RWPE2 (cell line): ENCODE data around the gene LRRN2.
"Not testable (repeated sequence)": the region's sequence is repeated elsewhere in the genome, so short reads cannot be mapped to it uniquely, and the experiment has no call there.

Source experiments
- ATAC-seq: fragments of 200-7000 bp; cut with Tn5 transposase; 3 replicates; pipeline ENCODE4 v1.9.1; 2021; ENCODE audit warnings: low read depth
- DNase-seq: peaks from one replicate; pipeline ENCODE4 v3.0.0-alpha.2; 2020; ENCODE audit warnings: low spot score
- H3K27ac ChIP-seq: fragments of 450-650 bp; 2 replicates; pipeline ENCODE4 v1.5.1; 2017; ENCODE audit warnings: mild to moderate bottlenecking; ENCODE audit not compliant: poor library complexity, severe bottlenecking
- H3K27me3 ChIP-seq: fragments of 250-450 bp; sonication (Bioruptor Pico); 2 replicates; pipeline ENCODE4 v1.5.1; 2021; ENCODE audit warnings: mild to moderate bottlenecking, moderate library complexity; ENCODE audit not compliant: insufficient read depth, poor library complexity, severe bottlenecking
- H3K36me3 ChIP-seq: fragments of 250-450 bp; sonication (Bioruptor Pico); 2 replicates; pipeline ENCODE4 v1.5.1; 2020; ENCODE audit warnings: low read depth, mild to moderate bottlenecking, moderate library complexity
- H3K4me1 ChIP-seq: fragments of 250-450 bp; sonication (Bioruptor Pico); 2 replicates; pipeline ENCODE4 v1.5.1; 2021; ENCODE audit warnings: mild to moderate bottlenecking, moderate library complexity; ENCODE audit not compliant: insufficient read depth, poor library complexity, severe bottlenecking
- H3K4me3 ChIP-seq: fragments of 250-450 bp; sonication (Bioruptor Pico); 2 replicates; pipeline ENCODE4 v1.5.1; 2021; ENCODE audit warnings: mild to moderate bottlenecking, moderate library complexity; ENCODE audit not compliant: severe bottlenecking
- H3K9me3 ChIP-seq: fragments of 250-450 bp; sonication (Bioruptor Pico); 2 replicates; pipeline ENCODE4 v1.5.1; 2021; ENCODE audit warnings: mild to moderate bottlenecking, moderate library complexity; ENCODE audit not compliant: severe bottlenecking
- TF ChIP-seq, protein P1 (sequence below): fragments of 450-650 bp; IDR thresholded peaks from one replicate; pipeline ENCODE4 v1.5.1; 2017; ENCODE audit warnings: mild to moderate bottlenecking, moderate library complexity; ENCODE audit not compliant: poor library complexity, severe bottlenecking

The LRRN2 gene

GRCh38 chr1:204641455-204641854 is 44.1 kb downstream of the LRRN2 start:
- TF ChIP-seq, protein P1, sequence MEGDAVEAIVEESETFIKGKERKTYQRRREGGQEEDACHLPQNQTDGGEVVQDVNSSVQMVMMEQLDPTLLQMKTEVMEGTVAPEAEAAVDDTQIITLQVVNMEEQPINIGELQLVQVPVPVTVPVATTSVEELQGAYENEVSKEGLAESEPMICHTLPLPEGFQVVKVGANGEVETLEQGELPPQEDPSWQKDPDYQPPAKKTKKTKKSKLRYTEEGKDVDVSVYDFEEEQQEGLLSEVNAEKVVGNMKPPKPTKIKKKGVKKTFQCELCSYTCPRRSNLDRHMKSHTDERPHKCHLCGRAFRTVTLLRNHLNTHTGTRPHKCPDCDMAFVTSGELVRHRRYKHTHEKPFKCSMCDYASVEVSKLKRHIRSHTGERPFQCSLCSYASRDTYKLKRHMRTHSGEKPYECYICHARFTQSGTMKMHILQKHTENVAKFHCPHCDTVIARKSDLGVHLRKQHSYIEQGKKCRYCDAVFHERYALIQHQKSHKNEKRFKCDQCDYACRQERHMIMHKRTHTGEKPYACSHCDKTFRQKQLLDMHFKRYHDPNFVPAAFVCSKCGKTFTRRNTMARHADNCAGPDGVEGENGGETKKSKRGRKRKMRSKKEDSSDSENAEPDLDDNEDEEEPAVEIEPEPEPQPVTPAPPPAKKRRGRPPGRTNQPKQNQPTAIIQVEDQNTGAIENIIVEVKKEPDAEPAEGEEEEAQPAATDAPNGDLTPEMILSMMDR: no peak
- no peak for DNase-seq
- Histone ChIP-seq H3K36me3 (no peaks in the 10 kb centered on the region), H3K27me3 (no peaks in the 10 kb centered on the region), H3K4me1 (no peaks in the 10 kb centered on the region), H3K9me3 (no peaks in the 10 kb centered on the region), H3K27ac (no peak overlapping the region), H3K4me3 (no peak overlapping the region)
- no peak for ATAC-seq

GRCh38 chr1:204640578-204640977 is 45.0 kb downstream of the LRRN2 start:
- Histone ChIP-seq H3K9me3 (no peaks in the 10 kb centered on the region), H3K36me3 (no peaks in the 10 kb centered on the region), H3K4me3 (no peak overlapping the region), H3K27me3 (no peaks in the 10 kb centered on the region), H3K4me1 (no peaks in the 10 kb centered on the region), H3K27ac (no peak overlapping the region)
- ATAC-seq: no peak
- no peak for DNase-seq
- TF ChIP-seq, protein P1: no peak

DNA sequence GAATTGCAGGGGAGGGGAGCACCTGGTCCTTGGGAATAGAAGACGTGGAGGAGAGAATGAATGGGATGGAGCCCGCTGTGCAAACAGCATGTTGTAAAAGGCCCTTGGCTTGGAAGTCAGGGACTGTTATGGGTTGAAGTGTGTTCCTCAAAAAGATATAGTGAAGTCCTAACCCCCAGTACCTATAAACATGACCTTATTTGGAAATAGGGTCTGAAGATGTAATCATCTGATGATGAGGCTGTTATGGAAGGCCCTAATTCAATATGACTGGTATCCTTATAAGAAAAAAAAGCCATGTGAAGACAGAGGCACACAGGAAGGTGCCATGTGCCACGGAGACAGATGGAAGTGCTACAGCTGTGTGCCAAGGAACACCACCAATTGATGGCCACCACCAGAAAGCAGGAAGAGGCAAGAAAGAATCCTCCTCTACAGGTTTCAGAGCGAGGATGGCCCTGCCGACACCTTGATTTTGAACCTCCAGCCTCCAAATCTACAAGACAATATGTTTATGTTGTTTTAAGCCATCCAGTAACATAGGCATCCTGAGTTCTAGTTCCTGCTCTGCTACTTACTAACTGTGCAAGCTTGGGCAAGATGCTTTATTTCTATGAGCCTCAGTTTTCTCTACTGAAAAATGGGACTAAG is 51.2 kb downstream of the LRRN2 start:
- no peaks in the 10 kb centered on the region for H3K27me3 ChIP-seq
- ATAC-seq (no peak), DNase-seq (no peak)
- H3K4me1 ChIP-seq: no peaks in the 10 kb centered on the region
- no peak overlapping the region for H3K27ac ChIP-seq
- no peaks in the 10 kb centered on the region for H3K9me3 ChIP-seq
- H3K36me3 ChIP-seq: no peaks in the 10 kb centered on the region
- TF ChIP-seq, protein P1: no peak
- H3K4me3 ChIP-seq: no peak overlapping the region

DNA sequence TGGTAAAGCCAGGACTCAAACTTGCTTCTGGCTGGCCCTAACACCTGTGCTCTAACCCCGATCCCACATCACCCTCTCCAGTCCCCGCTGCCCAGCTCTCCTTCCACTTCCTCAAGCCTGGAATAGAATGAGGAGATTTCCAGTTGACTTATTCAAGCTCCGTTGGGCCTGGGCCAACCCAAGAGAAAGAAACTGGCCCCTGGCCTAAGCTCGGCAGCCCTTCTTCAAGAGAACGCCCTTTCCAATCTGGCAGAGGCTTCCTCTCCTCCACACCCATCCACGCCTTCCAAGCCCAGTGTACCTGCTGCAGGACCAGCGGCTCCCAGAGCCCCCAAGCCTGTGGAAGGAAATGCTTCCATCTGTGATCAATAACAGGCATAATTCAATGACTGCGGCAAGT is 51.9 kb downstream of the LRRN2 start:
- Histone ChIP-seq H3K4me1 (no peaks in the 10 kb centered on the region), H3K4me3 (no peak overlapping the region), H3K27me3 (no peaks in the 10 kb centered on the region), H3K27ac (no peak overlapping the region), H3K36me3 (no peaks in the 10 kb centered on the region), H3K9me3 (no peaks in the 10 kb centered on the region)
- TF ChIP-seq, protein P1: no peak
- no peak for DNase-seq
- no peak for ATAC-seq

DNA sequence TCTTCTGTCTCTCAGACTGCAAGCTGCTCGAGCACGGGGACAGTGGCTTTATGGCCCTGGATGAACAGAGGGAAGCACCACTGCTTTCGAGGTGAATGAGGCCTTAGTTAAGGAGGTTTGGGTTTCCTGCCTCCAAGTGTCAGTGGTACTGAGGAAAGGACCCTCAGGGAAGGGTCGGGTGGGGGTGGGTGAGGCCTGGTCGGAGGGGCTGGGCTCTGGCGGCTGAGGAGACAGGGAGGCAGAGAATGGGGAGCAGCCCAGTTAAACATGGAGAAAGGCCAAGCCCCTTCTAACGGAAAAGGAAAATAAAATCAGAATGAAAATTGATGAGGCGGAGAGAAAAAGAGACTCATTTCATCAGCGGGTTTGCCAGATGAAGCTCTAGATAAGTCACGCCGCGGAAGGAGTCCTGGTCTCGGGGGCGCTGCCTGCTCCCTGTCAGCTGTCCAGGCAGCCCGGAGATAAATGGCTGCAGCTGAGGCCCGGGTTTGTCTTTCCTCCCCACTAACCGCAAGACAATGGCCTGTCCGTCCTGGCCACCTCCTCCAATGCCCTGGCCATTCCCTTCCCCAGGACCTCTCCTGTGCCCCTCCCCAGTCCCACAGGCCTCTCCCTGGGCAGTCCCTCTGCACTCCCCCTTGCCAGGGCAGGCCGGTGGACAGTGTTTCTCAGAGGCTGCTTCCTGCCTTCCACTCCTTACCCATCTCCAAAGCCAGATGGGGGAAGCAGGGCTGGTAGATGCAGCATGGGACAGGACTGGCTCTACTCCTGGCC is 55.2 kb downstream of the LRRN2 start:
- TF ChIP-seq, protein P1: no peak
- ATAC-seq: 0 out of 3 replicates have a peak, but pooled peaks have one; percentile 17
- no peak for DNase-seq

GRCh38 chr1:204629459-204629858 is 56.1 kb downstream of the LRRN2 start:
- not testable (repeated sequence) for H3K4me3 ChIP-seq, ATAC-seq, H3K36me3 ChIP-seq, DNase-seq, H3K27me3 ChIP-seq, H3K27ac ChIP-seq, H3K4me1 ChIP-seq, H3K9me3 ChIP-seq

More for the DNA sequence above, 55.2 kb downstream of the LRRN2 start:
- no peaks in the 10 kb centered on the region for H3K27me3 ChIP-seq
- H3K4me3 ChIP-seq: no peak overlapping the region
- H3K36me3 ChIP-seq: no peaks in the 10 kb centered on the region
- no peak overlapping the region for H3K27ac ChIP-seq
- no peaks in the 10 kb centered on the region for H3K9me3 ChIP-seq
- no peaks in the 10 kb centered on the region for H3K4me1 ChIP-seq
